GM23338 (cell line): ENCODE measurements around the gene LDB3. TPM values are rescaled to one million over a fixed set of nuclear protein-coding genes. Genes with fewer than 3 reads are reported as not detected.

Experiments used
- ATAC-seq: fragments of 200-7000 bp; cut with Tn5 transposase; 3 replicates; pipeline ENCODE4 v1.9.1; 2020
- DNase-seq: peaks from one replicate; pipeline ENCODE4 v3.0.0-alpha.2; 2015; ENCODE audit warnings: low spot score
- H2AFZ ChIP-seq: fragments of 200-600 bp; sonication (generic); 2 replicates; pipeline ENCODE4 v1.8.0; 2016; ENCODE audit warnings: antibody characterized with exemption, mild to moderate bottlenecking, moderate library complexity
- H3F3A ChIP-seq: fragments of 200-600 bp; sonication (generic); replicated peaks from 2 replicates; pipeline ENCODE4 v1.8.0; 2017; ENCODE audit warnings: antibody characterized with exemption, mixed run types, low read depth
- H3K27ac ChIP-seq: fragments of 200-600 bp; sonication (generic); 2 replicates; pipeline ENCODE4 v1.6.1; 2016; ENCODE audit warnings: low read depth
- H3K27me3 ChIP-seq: fragments of 200-600 bp; sonication (generic); 2 replicates; pipeline ENCODE4 v1.8.0; 2016; ENCODE audit warnings: mild to moderate bottlenecking, mixed run types, moderate library complexity; ENCODE audit not compliant: insufficient read depth
- H3K36me3 ChIP-seq: fragments of 200-600 bp; sonication (generic); 2 replicates; pipeline ENCODE4 v1.8.0; 2016; ENCODE audit warnings: mild to moderate bottlenecking; ENCODE audit not compliant: insufficient read depth
- H3K4me1 ChIP-seq: fragments of 200-600 bp; sonication (generic); 2 replicates; pipeline ENCODE4 v1.8.0; 2016; ENCODE audit warnings: mild to moderate bottlenecking, moderate library complexity; ENCODE audit not compliant: insufficient read depth
- H3K4me2 ChIP-seq: fragments of 200-600 bp; sonication (generic); 2 replicates; pipeline ENCODE4 v1.7.1; 2017; ENCODE audit warnings: mixed run types
- H3K4me3 ChIP-seq: fragments of 200-600 bp; sonication (generic); 2 replicates; pipeline ENCODE4 v1.6.1; 2016; ENCODE audit warnings: mixed run types
- H3K79me2 ChIP-seq: fragments of 200-600 bp; sonication (generic); replicated peaks from 2 replicates; pipeline ENCODE4 v1.8.0; 2017; ENCODE audit warnings: mild to moderate bottlenecking; ENCODE audit not compliant: insufficient read depth
- H3K9me2 ChIP-seq: fragments of 200-600 bp; sonication (generic); 2 replicates; pipeline ENCODE4 v1.8.0; 2017; ENCODE audit not compliant: insufficient read depth
- H4K20me1 ChIP-seq: fragments of 200-600 bp; sonication (generic); replicated peaks from 2 replicates; pipeline ENCODE4 v1.8.0; 2017; ENCODE audit warnings: mild to moderate bottlenecking; ENCODE audit not compliant: insufficient read depth
- H3K27ac Mint-ChIP-seq: 2 replicates; pipeline ENCODE4 v1.8.0; 2020; ENCODE audit warnings: inconsistent platforms, mild to moderate bottlenecking, moderate library complexity, mixed read lengths
- H3K27me3 Mint-ChIP-seq: 3 replicates; pipeline ENCODE4 v1.8.0; 2022; ENCODE audit warnings: low read depth, mild to moderate bottlenecking, moderate library complexity, mixed read lengths, inconsistent platforms; ENCODE audit not compliant: insufficient read depth, poor library complexity
- H3K36me3 Mint-ChIP-seq: 3 replicates; pipeline ENCODE4 v1.8.0; 2021; ENCODE audit warnings: low read depth, mild to moderate bottlenecking, inconsistent platforms, moderate library complexity, mixed read lengths
- H3K4me1 Mint-ChIP-seq: 3 replicates; pipeline ENCODE4 v1.8.0; 2020; ENCODE audit warnings: mild to moderate bottlenecking, inconsistent platforms, mixed read lengths
- H3K4me3 Mint-ChIP-seq: 3 replicates; pipeline ENCODE4 v1.8.0; 2021; ENCODE audit warnings: moderate library complexity, mild to moderate bottlenecking, inconsistent platforms, mixed read lengths
- H3K9me3 Mint-ChIP-seq: 3 replicates; pipeline ENCODE4 v1.8.0; 2020; ENCODE audit warnings: moderate library complexity, mild to moderate bottlenecking, inconsistent platforms, mixed read lengths
- CREB1 ChIP-seq: fragments of 250-450 bp; sonication (Bioruptor Pico); IDR thresholded peaks from 2 replicates; pipeline ENCODE4 v1.5.0; 2020; ENCODE audit warnings: low read depth, mild to moderate bottlenecking, moderate library complexity
- ETS1 ChIP-seq: IDR thresholded peaks from 2 replicates; pipeline ENCODE4 v1.6.1; 2016; ENCODE audit warnings: antibody characterized with exemption
- EZH2 ChIP-seq: fragments of 200-600 bp; sonication (generic); IDR thresholded peaks from one replicate; pipeline ENCODE4 v1.8.0; 2017; ENCODE audit warnings: antibody characterized with exemption, mild to moderate bottlenecking, low read depth; ENCODE audit not compliant: unreplicated experiment
- EZH2phosphoT487 ChIP-seq: fragments of 200-600 bp; sonication (generic); IDR thresholded peaks from one replicate; pipeline ENCODE4 v1.8.1; 2018; ENCODE audit warnings: antibody characterized with exemption; ENCODE audit not compliant: unreplicated experiment
- JUNB ChIP-seq: IDR thresholded peaks from one replicate; pipeline ENCODE4 v1.6.1; 2016; ENCODE audit warnings: antibody characterized with exemption; ENCODE audit not compliant: unreplicated experiment
- NANOG ChIP-seq: IDR thresholded peaks from 2 replicates; pipeline ENCODE4 v1.6.1; 2016; ENCODE audit warnings: antibody characterized with exemption, borderline replicate concordance
- POLR2AphosphoS5 ChIP-seq: IDR thresholded peaks from 2 replicates; pipeline ENCODE4 v1.6.1; 2016; ENCODE audit warnings: antibody characterized with exemption, low read depth
- REST ChIP-seq: IDR thresholded peaks from one replicate; pipeline ENCODE4 v1.6.1; 2018; ENCODE audit warnings: antibody characterized with exemption; ENCODE audit not compliant: unreplicated experiment
- STAT1 ChIP-seq: IDR thresholded peaks from one replicate; pipeline ENCODE4 v1.6.1; 2016; ENCODE audit warnings: antibody characterized with exemption; ENCODE audit not compliant: unreplicated experiment
- ZNF114 ChIP-seq: fragments of 250-450 bp; sonication (Bioruptor Pico); IDR thresholded peaks from 2 replicates; pipeline ENCODE4 v1.5.0; 2020; ENCODE audit warnings: mild to moderate bottlenecking, moderate library complexity
- ZNF331 ChIP-seq: fragments of 250-450 bp; sonication (Bioruptor Pico); IDR thresholded peaks from 2 replicates; pipeline ENCODE4 v1.5.0; 2020; ENCODE audit warnings: low read depth, mild to moderate bottlenecking, moderate library complexity
- polyA plus RNA-seq: library from polyadenylated mRNA; unstranded; fragments of >200 nt; fragmentation: Nextera tagmentation; extraction: Ambion mirVana; gene quantifications from 2 replicates; pipeline ENCODE4 v1.2.1, GENCODE V29; 2016
- total RNA-seq: library from RNA; depleted of rRNA; stranded (reverse); fragments of >200 nt; shearing (Covaris generic); gene quantifications from 2 replicates; pipeline ENCODE4 v1.2.3, GENCODE V29; 2014
- TF ChIP-seq, protein P1 (sequence below), 2 experiments: fragments of 200-600 bp in 1 of 2; sonication (generic) in 1 of 2; conservative IDR thresholded peaks; 2 replicates each; pipeline versions ENCODE4 v1.5.1 to v1.6.1; 2016 to 2017; ENCODE audit warnings: antibody characterized with exemption in 2 of 2, low read depth in 2 of 2, mild to moderate bottlenecking in 2 of 2, moderate library complexity in 1 of 2
- TF ChIP-seq, protein P2 (sequence below): fragments of 250-450 bp; sonication (Bioruptor Pico); IDR thresholded peaks from 2 replicates; pipeline ENCODE4 v1.5.0; 2020; ENCODE audit warnings: mild to moderate bottlenecking, moderate library complexity

The LDB3 gene
- total and polyA plus RNA-seq, 2 experiments from 2014 or later = 0.14 to 0.16 TPM

DNA sequence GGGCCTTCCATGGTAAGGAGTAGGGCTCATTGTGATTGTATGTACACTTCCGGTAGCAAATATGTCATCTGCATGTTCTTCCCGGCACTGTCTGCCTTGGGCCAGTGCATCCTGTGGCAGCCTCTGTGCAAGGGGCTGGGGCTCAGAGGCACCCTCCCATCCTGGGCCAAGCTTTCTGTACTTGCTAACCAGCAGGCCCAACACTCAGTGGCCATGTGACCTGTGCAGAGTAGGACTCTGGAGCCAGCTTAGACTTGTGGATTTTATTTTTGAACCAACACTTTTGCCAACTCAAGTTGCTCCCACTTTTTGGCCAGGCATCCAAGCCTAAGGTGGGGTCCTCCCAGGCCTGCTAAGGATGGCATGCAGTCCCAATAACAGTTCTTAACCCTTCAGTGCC is 25.0 kb downstream of the LDB3 start:
- DNase-seq (no peak), ATAC-seq (peak; percentile 7)
- Histone ChIP-seq H3F3A (0 out of 2 replicates have a peak, but pooled peaks cover 3% of the 10 kb centered on the region), H3K4me2 (no peak overlapping the region), H3K36me3 (no peaks in the 10 kb centered on the region), H3K4me1 (peaks cover 10% of the 10 kb centered on the region), H3K9me2 (no peaks in the 10 kb centered on the region), H3K27me3 (no peaks in the 10 kb centered on the region), H2AFZ (peak overlapping the region; percentile 86), H3K4me3 (no peak overlapping the region), H3K79me2 (no peaks in the 10 kb centered on the region), H3K27ac (no peak overlapping the region), H4K20me1 (no peaks in the 10 kb centered on the region)
- H3K9me3 Mint-ChIP-seq = no peaks in the 10 kb centered on the region
- no peak overlapping the region for H3K27ac Mint-ChIP-seq
- peaks cover 21% of the 10 kb centered on the region for H3K27me3 Mint-ChIP-seq
- peaks cover 38% of the 10 kb centered on the region for H3K4me1 Mint-ChIP-seq
- H3K36me3 Mint-ChIP-seq = no peaks in the 10 kb centered on the region
- TF ChIP-seq NANOG (no peak), ZNF114 (CRISPR knock-in tag) (no peak), POLR2AphosphoS5 (no peak), ZNF331 (CRISPR knock-in tag) (no peak), ETS1 (no peak), REST (no peak), EZH2phosphoT487 (no peak), EZH2 (no peak), JUNB (no peak), STAT1 (no peak), CREB1 (CRISPR knock-in tag) (no peak)
- TF ChIP-seq, protein P1, sequence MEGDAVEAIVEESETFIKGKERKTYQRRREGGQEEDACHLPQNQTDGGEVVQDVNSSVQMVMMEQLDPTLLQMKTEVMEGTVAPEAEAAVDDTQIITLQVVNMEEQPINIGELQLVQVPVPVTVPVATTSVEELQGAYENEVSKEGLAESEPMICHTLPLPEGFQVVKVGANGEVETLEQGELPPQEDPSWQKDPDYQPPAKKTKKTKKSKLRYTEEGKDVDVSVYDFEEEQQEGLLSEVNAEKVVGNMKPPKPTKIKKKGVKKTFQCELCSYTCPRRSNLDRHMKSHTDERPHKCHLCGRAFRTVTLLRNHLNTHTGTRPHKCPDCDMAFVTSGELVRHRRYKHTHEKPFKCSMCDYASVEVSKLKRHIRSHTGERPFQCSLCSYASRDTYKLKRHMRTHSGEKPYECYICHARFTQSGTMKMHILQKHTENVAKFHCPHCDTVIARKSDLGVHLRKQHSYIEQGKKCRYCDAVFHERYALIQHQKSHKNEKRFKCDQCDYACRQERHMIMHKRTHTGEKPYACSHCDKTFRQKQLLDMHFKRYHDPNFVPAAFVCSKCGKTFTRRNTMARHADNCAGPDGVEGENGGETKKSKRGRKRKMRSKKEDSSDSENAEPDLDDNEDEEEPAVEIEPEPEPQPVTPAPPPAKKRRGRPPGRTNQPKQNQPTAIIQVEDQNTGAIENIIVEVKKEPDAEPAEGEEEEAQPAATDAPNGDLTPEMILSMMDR (conservative IDR thresholded peaks at IDR 0.05; ENCODE audit: low read depth in 2 of 2) = no peak
- TF ChIP-seq, protein P2, sequence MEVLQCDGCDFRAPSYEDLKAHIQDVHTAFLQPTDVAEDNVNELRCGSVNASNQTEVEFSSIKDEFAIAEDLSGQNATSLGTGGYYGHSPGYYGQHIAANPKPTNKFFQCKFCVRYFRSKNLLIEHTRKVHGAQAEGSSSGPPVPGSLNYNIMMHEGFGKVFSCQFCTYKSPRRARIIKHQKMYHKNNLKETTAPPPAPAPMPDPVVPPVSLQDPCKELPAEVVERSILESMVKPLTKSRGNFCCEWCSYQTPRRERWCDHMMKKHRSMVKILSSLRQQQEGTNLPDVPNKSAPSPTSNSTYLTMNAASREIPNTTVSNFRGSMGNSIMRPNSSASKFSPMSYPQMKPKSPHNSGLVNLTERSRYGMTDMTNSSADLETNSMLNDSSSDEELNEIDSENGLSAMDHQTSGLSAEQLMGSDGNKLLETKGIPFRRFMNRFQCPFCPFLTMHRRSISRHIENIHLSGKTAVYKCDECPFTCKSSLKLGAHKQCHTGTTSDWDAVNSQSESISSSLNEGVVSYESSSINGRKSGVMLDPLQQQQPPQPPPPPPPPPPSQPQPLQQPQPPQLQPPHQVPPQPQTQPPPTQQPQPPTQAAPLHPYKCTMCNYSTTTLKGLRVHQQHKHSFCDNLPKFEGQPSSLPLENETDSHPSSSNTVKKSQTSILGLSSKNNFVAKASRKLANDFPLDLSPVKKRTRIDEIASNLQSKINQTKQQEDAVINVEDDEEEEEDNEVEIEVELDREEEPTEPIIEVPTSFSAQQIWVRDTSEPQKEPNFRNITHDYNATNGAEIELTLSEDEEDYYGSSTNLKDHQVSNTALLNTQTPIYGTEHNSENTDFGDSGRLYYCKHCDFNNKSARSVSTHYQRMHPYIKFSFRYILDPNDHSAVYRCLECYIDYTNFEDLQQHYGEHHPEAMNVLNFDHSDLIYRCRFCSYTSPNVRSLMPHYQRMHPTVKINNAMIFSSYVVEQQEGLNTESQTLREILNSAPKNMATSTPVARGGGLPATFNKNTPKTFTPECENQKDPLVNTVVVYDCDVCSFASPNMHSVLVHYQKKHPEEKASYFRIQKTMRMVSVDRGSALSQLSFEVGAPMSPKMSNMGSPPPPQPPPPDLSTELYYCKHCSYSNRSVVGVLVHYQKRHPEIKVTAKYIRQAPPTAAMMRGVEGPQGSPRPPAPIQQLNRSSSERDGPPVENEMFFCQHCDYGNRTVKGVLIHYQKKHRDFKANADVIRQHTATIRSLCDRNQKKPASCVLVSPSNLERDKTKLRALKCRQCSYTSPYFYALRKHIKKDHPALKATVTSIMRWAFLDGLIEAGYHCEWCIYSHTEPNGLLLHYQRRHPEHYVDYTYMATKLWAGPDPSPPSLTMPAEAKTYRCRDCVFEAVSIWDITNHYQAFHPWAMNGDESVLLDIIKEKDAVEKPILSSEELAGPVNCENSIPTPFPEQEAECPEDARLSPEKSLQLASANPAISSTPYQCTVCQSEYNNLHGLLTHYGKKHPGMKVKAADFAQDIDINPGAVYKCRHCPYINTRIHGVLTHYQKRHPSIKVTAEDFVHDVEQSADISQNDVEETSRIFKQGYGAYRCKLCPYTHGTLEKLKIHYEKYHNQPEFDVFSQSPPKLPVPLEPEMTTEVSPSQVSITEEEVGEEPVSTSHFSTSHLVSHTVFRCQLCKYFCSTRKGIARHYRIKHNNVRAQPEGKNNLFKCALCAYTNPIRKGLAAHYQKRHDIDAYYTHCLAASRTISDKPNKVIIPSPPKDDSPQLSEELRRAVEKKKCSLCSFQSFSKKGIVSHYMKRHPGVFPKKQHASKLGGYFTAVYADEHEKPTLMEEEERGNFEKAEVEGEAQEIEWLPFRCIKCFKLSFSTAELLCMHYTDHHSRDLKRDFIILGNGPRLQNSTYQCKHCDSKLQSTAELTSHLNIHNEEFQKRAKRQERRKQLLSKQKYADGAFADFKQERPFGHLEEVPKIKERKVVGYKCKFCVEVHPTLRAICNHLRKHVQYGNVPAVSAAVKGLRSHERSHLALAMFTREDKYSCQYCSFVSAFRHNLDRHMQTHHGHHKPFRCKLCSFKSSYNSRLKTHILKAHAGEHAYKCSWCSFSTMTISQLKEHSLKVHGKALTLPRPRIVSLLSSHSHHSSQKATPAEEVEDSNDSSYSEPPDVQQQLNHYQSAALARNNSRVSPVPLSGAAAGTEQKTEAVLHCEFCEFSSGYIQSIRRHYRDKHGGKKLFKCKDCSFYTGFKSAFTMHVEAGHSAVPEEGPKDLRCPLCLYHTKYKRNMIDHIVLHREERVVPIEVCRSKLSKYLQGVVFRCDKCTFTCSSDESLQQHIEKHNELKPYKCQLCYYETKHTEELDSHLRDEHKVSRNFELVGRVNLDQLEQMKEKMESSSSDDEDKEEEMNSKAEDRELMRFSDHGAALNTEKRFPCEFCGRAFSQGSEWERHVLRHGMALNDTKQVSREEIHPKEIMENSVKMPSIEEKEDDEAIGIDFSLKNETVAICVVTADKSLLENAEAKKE = no peak
- H3K4me3 Mint-ChIP-seq = no peak overlapping the region
